ENCODE results near the gene CEACAM7.

GRCh38 chr19:41709951-41710645 is 22.0 kb upstream of the CEACAM7 start:
- TF ChIP-seq CTCF (conservative IDR thresholded peaks at IDR 0.05) (no peak), EZH2 (IDR thresholded peaks at IDR 0.05; ENCODE audit: low read depth) (no peak)
